Activated CD4-positive, alpha-beta T cell treated with anti-CD3 and anti-CD28 coated beads, Interleukin-2, amount 10 ng/mL, durations not matched to agents 7 days and 5 days (primary cell): ENCODE results near the gene NPFFR2. TPM values are rescaled to one million over a fixed set of nuclear protein-coding genes. Genes with fewer than 3 reads are reported as not detected.
"Not testable (repeated sequence)": the region's sequence is repeated elsewhere in the genome, so short reads cannot be mapped to it uniquely, and the experiment has no call there.

ENCODE experiments used
- CTCF ChIA-PET: fragments of 350-600 bp; sonication (Branson Sonifier 250); formaldehyde crosslinking; loops from one replicate; lab custom pipeline; 2021; ENCODE audit warnings: antibody characterized with exemption; lab: Charles Lee
- POLR2A ChIA-PET: fragments of 350-600 bp; sonication (Branson Sonifier 250); formaldehyde crosslinking; loops from one replicate; lab custom pipeline; 2021; ENCODE audit warnings: antibody characterized with exemption; lab: Charles Lee
- DNase-seq: peaks from one replicate; pipeline ENCODE4 v3.0.0-alpha.2; 2020
- H3K27ac Mint-ChIP-seq: one replicate; pipeline ENCODE4 v1.8.0; 2021; ENCODE audit warnings: mild to moderate bottlenecking, moderate library complexity, mixed read lengths
- H3K27me3 Mint-ChIP-seq: one replicate; pipeline ENCODE4 v1.8.0; 2021; ENCODE audit warnings: mixed read lengths
- H3K36me3 Mint-ChIP-seq: one replicate; pipeline ENCODE4 v1.8.0; 2021; ENCODE audit warnings: low read depth, mixed read lengths
- H3K4me1 Mint-ChIP-seq: one replicate; pipeline ENCODE4 v1.8.0; 2021; ENCODE audit warnings: mixed read lengths
- H3K4me3 Mint-ChIP-seq: one replicate; pipeline ENCODE4 v1.8.0; 2021; ENCODE audit warnings: mild to moderate bottlenecking, moderate library complexity, mixed read lengths
- H3K9me3 Mint-ChIP-seq: one replicate; pipeline ENCODE4 v1.8.0; 2021; ENCODE audit warnings: mixed read lengths
- total RNA-seq, 2 experiments: library from RNA; stranded (reverse); gene quantifications; one replicate each; pipeline ENCODE4 v1.2.3, GENCODE V29; 2021

Gene NPFFR2
- total RNA-seq, 2 experiments from 2014 or later, result not detected

DNA sequence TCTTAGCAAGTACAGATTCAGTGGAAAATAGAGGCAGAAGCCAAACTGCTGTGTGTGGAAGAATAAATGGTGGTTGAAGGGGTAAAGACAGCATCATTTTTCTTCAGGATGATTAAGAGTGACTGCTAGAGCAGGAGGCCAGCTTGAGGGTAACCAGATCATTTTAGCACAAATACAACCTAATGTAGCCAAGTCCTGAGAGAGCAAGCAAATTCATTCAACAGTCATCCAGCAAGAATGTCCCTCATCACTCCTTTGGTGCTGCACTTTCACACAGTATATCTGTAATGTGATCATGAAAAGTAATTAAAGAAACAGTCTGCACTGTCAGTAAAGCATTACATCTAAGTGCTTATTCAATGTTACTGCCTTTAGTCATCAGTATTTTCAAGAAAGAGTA lies 44.8 kb downstream of the NPFFR2 start:
- Mint-ChIP-seq H3K36me3 (no peaks in the 10 kb centered on the region), H3K9me3 (no peaks in the 10 kb centered on the region), H3K27ac (no peak overlapping the region), H3K27me3 (no peaks in the 10 kb centered on the region), H3K4me1 (no peaks in the 10 kb centered on the region), H3K4me3 (no peak overlapping the region)
- ChIA-PET POLR2A (no interaction called here), CTCF (no interaction called here)
- no peak for DNase-seq

DNA sequence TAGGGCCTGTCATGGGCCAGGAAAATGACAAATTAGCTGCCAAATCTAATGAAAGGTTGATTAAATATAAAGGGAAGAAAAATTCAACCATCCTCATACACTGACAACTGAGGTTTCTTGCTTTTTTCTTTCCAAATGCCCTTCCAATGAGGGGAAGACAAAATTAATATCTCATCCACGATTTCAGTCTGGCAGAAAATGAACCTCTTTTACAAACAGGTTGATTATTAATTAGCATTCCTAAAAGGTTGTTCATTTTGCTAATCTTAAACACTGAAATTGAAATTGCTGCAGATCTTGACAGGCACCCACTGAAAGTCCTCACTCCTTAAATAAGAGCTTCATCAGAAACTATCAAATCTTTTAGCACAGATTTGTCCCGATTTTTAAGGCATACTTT lies 45.5 kb downstream of the NPFFR2 start:
- Mint-ChIP-seq H3K4me3 (no peak overlapping the region), H3K9me3 (no peaks in the 10 kb centered on the region), H3K36me3 (no peaks in the 10 kb centered on the region), H3K27me3 (no peaks in the 10 kb centered on the region), H3K27ac (no peak overlapping the region), H3K4me1 (no peaks in the 10 kb centered on the region)
- no peak for DNase-seq
- ChIA-PET POLR2A (no interaction called here), CTCF (interaction anchor here (0.6 kb wide), 1 partner anchor 784 kb away, joined by 3 read pairs; no protein-coding TSS in a partner anchor)

- POLR2A ChIA-PET, result no interaction called here
Measured at GRCh38 chr4:72084587-72085011, 52.8 kb downstream of the NPFFR2 start.

DNA sequence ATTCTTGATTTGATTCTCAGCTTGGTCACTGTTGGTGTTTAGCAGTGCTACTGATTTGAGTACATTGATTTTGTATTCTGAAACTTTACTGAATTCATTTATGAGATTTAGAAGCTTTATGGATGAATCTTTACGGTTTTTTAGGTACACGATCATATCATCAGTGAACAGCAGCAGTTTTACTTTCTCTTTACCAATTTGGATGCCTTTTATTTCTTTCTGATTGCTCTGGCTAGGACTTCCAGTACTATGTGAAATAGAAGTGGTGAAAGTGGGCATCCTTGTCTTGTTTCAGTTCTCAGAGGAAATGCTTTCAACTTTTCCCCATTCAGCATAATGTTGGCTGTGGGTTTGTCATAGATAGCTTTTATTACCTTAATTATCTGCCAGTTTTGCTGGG lies 58.8 kb downstream of the NPFFR2 start:
- H3K27ac Mint-ChIP-seq, H3K36me3 Mint-ChIP-seq, H3K9me3 Mint-ChIP-seq, H3K4me1 Mint-ChIP-seq, CTCF ChIA-PET, POLR2A ChIA-PET, H3K4me3 Mint-ChIP-seq, DNase-seq, H3K27me3 Mint-ChIP-seq: not testable (repeated sequence)

More at GRCh38 chr4:72084587-72085011, 52.8 kb downstream of the NPFFR2 start:
- Mint-ChIP-seq H3K27ac (no peak overlapping the region), H3K4me3 (no peak overlapping the region), H3K9me3 (no peaks in the 10 kb centered on the region), H3K4me1 (no peaks in the 10 kb centered on the region), H3K27me3 (no peaks in the 10 kb centered on the region), H3K36me3 (no peaks in the 10 kb centered on the region)
- CTCF ChIA-PET, result no interaction called here
- no peak for DNase-seq

GRCh38 chr4:72094059-72094797 lies 62.4 kb downstream of the NPFFR2 start:
- POLR2A ChIA-PET, result no interaction called here
- no peaks in the 10 kb centered on the region for H3K9me3 Mint-ChIP-seq
- H3K36me3 Mint-ChIP-seq, result no peaks in the 10 kb centered on the region

GRCh38 chr4:72107456-72107855 lies 75.7 kb downstream of the NPFFR2 start:
- Mint-ChIP-seq H3K4me3 (no peak overlapping the region), H3K4me1 (peaks cover 3% of the 10 kb centered on the region), H3K27me3 (peaks cover 5% of the 10 kb centered on the region), H3K27ac (no peak overlapping the region), H3K9me3 (peaks cover 2% of the 10 kb centered on the region), H3K36me3 (no peaks in the 10 kb centered on the region)
- ChIA-PET CTCF (no interaction called here), POLR2A (no interaction called here)
- no peak for DNase-seq

More at GRCh38 chr4:72094059-72094797, 62.4 kb downstream of the NPFFR2 start:
- Mint-ChIP-seq H3K27me3 (no peaks in the 10 kb centered on the region), H3K27ac (no peak overlapping the region), H3K4me3 (no peak overlapping the region), H3K4me1 (no peaks in the 10 kb centered on the region)
- CTCF ChIA-PET, result no interaction called here
- no peak for DNase-seq

DNA sequence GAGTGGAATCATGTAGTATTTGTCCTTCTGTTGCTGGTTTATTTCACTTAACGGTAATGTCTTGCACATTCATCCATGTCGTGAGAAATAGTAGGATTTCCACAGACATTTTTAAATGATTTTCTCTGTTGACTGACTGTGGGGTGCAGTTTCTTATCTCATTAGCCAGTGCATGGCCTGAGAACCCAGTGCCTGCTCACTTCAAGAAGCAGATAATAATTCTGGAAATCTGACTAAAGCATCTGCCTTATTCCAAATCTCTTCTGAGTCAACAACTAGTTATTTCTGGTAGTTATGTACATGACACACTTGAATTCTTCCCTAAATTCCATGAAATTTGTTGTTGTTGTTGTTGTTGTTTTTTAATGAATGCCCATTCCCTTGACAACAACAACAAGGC lies 77.6 kb downstream of the NPFFR2 start:
- no peak for DNase-seq
- Mint-ChIP-seq H3K36me3 (no peaks in the 10 kb centered on the region), H3K4me3 (no peak overlapping the region), H3K27me3 (peaks cover 5% of the 10 kb centered on the region), H3K4me1 (peaks cover 6% of the 10 kb centered on the region), H3K9me3 (peaks cover 3% of the 10 kb centered on the region), H3K27ac (no peak overlapping the region)
- ChIA-PET POLR2A (no interaction called here), CTCF (no interaction called here)

- H3K9me3 Mint-ChIP-seq, result peaks cover 3% of the 10 kb centered on the region
- H3K4me3 Mint-ChIP-seq, result no peak overlapping the region
- peaks cover 5% of the 10 kb centered on the region for H3K27me3 Mint-ChIP-seq
- H3K4me1 Mint-ChIP-seq, result peaks cover 6% of the 10 kb centered on the region
- POLR2A ChIA-PET, result no interaction called here
- H3K36me3 Mint-ChIP-seq, result no peaks in the 10 kb centered on the region
- CTCF ChIA-PET, result no interaction called here
- no peak for DNase-seq
- H3K27ac Mint-ChIP-seq, result no peak overlapping the region
Measured at GRCh38 chr4:72109959-72110497, 78.2 kb downstream of the NPFFR2 start.

GRCh38 chr4:72110886-72111285 lies 79.1 kb downstream of the NPFFR2 start:
- peaks cover 5% of the 10 kb centered on the region for H3K27me3 Mint-ChIP-seq
- POLR2A ChIA-PET, result no interaction called here
- CTCF ChIA-PET, result no interaction called here
- H3K4me1 Mint-ChIP-seq, result peaks cover 6% of the 10 kb centered on the region
- no peak overlapping the region for H3K27ac Mint-ChIP-seq
- H3K36me3 Mint-ChIP-seq, result no peaks in the 10 kb centered on the region
- peaks cover 3% of the 10 kb centered on the region for H3K9me3 Mint-ChIP-seq
- no peak for DNase-seq
- H3K4me3 Mint-ChIP-seq, result no peak overlapping the region

- Mint-ChIP-seq H3K27ac (no peak overlapping the region), H3K4me1 (peaks cover 6% of the 10 kb centered on the region)
- CTCF ChIA-PET, result no interaction called here
Measured at GRCh38 chr4:72111863-72112262, 80.1 kb downstream of the NPFFR2 start.

DNA sequence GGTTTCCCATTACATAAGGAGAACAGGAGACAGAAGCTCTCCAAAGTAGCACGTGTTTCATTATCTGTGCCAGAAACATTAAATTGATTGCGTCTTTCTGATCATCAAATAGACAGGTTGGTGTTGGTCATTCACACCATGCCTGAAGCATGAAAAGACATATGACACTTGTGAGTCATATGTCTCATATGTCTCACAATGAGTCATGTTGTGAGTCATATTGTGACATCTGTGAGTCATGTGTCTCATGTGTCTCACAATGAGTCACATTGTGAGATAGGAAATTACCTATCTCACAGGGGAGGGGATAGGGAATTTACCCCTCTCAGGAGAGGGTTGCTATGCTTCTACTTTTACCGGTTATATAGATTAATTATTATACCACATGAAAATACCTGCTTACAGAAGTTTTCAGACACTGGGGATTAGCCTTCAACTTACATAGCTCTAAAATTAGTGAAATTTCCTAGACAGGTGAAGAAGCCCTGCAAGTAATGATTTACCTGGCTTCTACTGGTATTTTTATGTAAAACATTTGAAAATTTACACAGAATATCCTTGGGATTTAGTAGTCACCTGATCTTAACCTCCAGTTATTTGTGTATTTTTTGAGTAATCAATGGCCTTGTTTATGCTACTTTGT lies 80.8 kb downstream of the NPFFR2 start:
- Mint-ChIP-seq H3K36me3 (no peaks in the 10 kb centered on the region), H3K9me3 (peaks cover 3% of the 10 kb centered on the region), H3K27me3 (peaks cover 5% of the 10 kb centered on the region), H3K27ac (no peak overlapping the region), H3K4me3 (no peak overlapping the region), H3K4me1 (peaks cover 6% of the 10 kb centered on the region)
- POLR2A ChIA-PET, result no interaction called here
- peak; percentile 13 for DNase-seq
- CTCF ChIA-PET, result no interaction called here

More at GRCh38 chr4:72111863-72112262, 80.1 kb downstream of the NPFFR2 start:
- peaks cover 3% of the 10 kb centered on the region for H3K9me3 Mint-ChIP-seq
- POLR2A ChIA-PET, result no interaction called here
- H3K36me3 Mint-ChIP-seq, result no peaks in the 10 kb centered on the region
- no peak overlapping the region for H3K4me3 Mint-ChIP-seq
- peaks cover 5% of the 10 kb centered on the region for H3K27me3 Mint-ChIP-seq
- no peak for DNase-seq

DNA sequence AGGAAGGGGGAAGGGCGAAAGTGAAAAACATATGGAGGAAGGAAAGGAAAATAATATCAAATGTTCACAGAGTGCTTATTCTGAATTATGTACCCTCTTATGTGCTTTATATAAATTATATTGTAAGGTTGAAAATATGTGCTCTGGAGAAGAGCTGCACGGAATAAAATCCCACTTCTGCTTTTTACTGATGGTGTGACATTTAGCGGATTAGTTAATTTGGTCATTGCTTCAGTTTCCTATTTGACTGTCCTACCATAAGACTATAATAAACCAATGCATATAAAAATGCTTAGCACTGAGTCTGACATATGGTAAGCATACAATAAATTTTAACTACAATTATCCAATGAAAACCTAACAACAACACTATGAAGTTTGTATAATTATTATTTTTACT lies 86.2 kb downstream of the NPFFR2 start:
- ChIA-PET CTCF (no interaction called here), POLR2A (no interaction called here)
- Mint-ChIP-seq H3K4me3 (no peak overlapping the region), H3K27ac (no peak overlapping the region), H3K27me3 (no peaks in the 10 kb centered on the region), H3K36me3 (no peaks in the 10 kb centered on the region), H3K4me1 (no peaks in the 10 kb centered on the region), H3K9me3 (no peaks in the 10 kb centered on the region)
- no peak for DNase-seq

DNA sequence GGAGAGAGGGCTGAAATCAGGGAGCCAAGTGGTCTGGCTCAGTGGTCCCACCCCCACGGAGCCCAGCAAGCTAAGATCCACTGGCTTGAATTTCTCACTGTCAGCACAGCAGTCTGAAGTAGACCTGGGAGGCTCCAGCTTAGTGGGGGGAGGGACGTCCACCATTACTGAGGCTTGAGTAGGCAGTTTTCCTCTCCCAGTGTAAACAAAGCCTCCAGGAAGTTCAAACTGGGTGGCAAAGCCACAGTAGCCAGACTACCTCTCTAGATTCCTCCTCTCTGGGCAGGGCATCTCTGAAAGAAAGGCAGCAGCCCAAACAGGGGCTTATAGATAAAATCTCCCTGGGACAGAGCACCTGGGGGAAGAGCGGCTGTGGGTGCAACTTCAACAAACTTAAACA lies 88.1 kb downstream of the NPFFR2 start:
- DNase-seq, result no peak
- ChIA-PET POLR2A (no interaction called here), CTCF (no interaction called here)
- H3K9me3 Mint-ChIP-seq, result no peaks in the 10 kb centered on the region
- no peaks in the 10 kb centered on the region for H3K27me3 Mint-ChIP-seq
- no peaks in the 10 kb centered on the region for H3K36me3 Mint-ChIP-seq
- H3K27ac Mint-ChIP-seq, result no peak overlapping the region
- H3K4me3 Mint-ChIP-seq, result no peak overlapping the region
- H3K4me1 Mint-ChIP-seq, result no peaks in the 10 kb centered on the region
